Measurements from ENCODE around the gene SAMD4B.

The SAMD4B gene

GRCh38 chr19:39397360-39398296 lies 55.4 kb downstream of the SAMD4B start:
- peak; percentile 94 to 96 for DNase-seq

- peak in 1 of 2 experiments; percentile 41 for DNase-seq
Measured at GRCh38 chr19:39398297-39398864, 56.2 kb downstream of the SAMD4B start.

GRCh38 chr19:39399668-39400050 lies 57.4 kb downstream of the SAMD4B start:
- DNase-seq: no peak

- DNase-seq: no peak
Measured at GRCh38 chr19:39400061-39400460, 57.8 kb downstream of the SAMD4B start.

GRCh38 chr19:39401070-39401548 lies 58.9 kb downstream of the SAMD4B start:
- no peak for DNase-seq

- DNase-seq: peak; percentile 77 to 79
Measured at GRCh38 chr19:39401549-39402345, 59.5 kb downstream of the SAMD4B start.

GRCh38 chr19:39402346-39403300 lies 60.4 kb downstream of the SAMD4B start:
- DNase-seq: peak; percentile 76 to 78

GRCh38 chr19:39403331-39404312 lies 61.4 kb downstream of the SAMD4B start:
- DNase-seq: peak; percentile 94

- no peak for DNase-seq
Measured at GRCh38 chr19:39405261-39405957, 63.2 kb downstream of the SAMD4B start.

GRCh38 chr19:39405958-39406655 lies 63.9 kb downstream of the SAMD4B start:
- DNase-seq: peak; percentile 89 to 90

- DNase-seq: peak; percentile 87 to 88
Measured at GRCh38 chr19:39406656-39407409, 64.6 kb downstream of the SAMD4B start, which contains the start of gene ZFP36. Gene ZFP36, plus strand, starts transcription at chr19:39406847. Its CDS starts 58 bp downstream, at chr19:39406905.

- DNase-seq: no peak
Measured at GRCh38 chr19:39407410-39407659, 65.1 kb downstream of the SAMD4B start.

- peak in 1 of 2 experiments; percentile 47 for DNase-seq
Measured at GRCh38 chr19:39407660-39408391, 65.6 kb downstream of the SAMD4B start.

- DNase-seq: no peak
Measured at GRCh38 chr19:39408392-39409207, 66.4 kb downstream of the SAMD4B start.

- peak; percentile 80 to 82 for DNase-seq
Measured at GRCh38 chr19:39409208-39410016, 67.2 kb downstream of the SAMD4B start.
